IPS DF 4.7 (cell line): ENCODE results near the gene COPS2.
"Not testable (repeated sequence)": the region's sequence is repeated elsewhere in the genome, so short reads cannot be mapped to it uniquely, and the experiment has no call there.

Experiments
- DNase-seq: peaks from one replicate; pipeline ENCODE4 v3.0.0-alpha.2; 2013; ENCODE audit warnings: low spot score; ENCODE audit errors: extremely low read depth

Gene COPS2

GRCh38 chr15:49103002-49103401 lies 52.4 kb downstream of the COPS2 start:
- DNase-seq: no peak

- DNase-seq: no peak
Observed at GRCh38 chr15:49101536-49101935, 53.9 kb downstream of the COPS2 start.

GRCh38 chr15:49096090-49096750 lies 59.2 kb downstream of the COPS2 start:
- DNase-seq: no peak

DNA sequence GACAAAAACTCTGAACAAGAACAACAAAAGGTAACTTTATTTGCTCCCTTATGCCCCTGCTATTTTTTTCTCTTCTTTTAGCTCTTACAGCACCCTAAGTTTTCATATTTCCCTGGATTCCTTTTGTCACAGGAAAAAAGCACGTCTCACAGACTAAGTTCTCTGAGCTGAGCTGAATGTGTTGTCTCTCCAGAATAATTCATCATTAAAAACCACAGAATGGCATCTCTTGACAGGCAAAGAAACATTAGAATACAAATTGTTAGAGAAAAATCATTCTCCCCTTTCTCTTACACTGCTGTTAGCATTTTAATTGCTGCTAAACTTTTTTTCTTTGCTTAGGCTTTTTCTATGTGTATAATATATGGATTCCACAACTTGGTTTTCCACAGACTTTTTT lies 60.5 kb downstream of the COPS2 start:
- no peak for DNase-seq

- no peak for DNase-seq
Observed at GRCh38 chr15:49093252-49094105, 61.9 kb downstream of the COPS2 start.

DNA sequence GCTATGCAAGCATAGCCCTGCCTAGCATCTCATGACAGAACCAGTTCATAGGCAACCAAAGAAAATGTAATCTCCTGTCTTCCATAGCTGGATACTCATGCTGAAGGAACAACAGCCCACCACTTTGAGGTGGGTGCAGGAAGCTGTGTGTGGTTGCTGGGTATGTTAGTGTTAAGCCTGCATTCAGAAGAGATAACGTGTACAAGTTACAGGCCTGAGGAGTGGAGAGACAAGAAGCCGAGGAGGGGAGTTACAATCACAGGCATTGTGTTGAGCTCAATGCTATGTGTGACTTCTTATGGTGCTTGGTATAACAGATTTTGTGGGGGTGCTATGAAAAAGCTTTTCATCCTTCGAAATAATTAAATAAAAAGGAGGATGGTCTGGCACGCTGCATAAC lies 66.4 kb downstream of the COPS2 start:
- DNase-seq: no peak

DNA sequence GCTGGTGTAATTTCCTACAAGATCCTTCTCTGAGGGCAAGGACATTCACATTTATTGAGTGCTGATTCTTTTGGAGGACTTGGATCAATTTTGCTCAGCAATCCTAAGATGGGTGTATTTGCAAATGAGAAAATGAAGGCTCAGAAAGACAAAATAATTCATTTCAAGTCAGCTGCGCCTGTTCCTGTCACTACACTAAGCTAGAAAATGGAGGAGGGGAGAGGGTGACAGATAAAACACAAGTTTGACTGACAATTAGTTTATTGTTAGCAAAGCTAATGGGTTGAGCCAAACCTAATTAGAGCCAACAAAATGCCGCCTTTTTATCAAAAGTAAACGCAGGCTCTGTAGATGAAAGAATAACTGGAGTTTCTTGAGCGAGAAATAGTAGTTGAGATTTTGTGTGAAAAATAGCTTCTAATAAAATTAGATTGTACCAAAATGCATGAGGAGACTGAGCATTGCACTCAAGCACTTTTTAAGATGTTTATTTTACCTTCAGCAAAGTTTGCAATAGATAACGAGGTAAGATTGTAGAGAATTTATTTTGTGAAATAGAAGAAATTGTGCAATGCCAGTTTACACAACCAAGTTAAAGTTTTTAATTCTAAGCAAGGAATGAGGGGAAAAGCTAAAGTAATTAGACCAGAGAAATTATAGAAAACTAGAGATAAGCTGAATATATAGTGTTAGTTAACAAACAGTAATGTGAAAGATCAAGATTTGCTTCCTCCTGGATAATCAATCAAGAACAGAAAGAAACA lies 69.5 kb downstream of the COPS2 start:
- DNase-seq: no peak

- no peak for DNase-seq
Observed at GRCh38 chr15:49084285-49084570, 71.2 kb downstream of the COPS2 start.

- no peak for DNase-seq
Observed at GRCh38 chr15:49083401-49084284, 71.8 kb downstream of the COPS2 start.

DNA sequence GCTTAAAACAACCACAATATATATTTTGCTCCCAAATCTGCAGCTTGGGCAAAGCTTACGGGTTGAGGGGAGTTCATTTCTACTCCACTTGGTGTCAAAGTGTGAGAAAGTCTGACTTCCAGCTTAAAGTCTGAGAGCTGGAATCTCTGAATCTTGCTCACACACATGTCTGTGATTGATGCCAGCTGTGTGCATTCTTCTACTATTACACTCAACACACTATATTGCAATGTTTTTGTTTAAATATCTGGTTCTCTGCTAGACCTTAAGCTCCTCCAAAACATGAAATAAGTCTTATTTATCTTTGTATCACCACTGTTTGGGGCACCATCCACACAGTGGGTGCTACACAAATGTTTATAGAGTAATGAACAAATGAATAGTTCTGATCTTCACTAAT lies 72.4 kb downstream of the COPS2 start:
- DNase-seq: no peak

DNA sequence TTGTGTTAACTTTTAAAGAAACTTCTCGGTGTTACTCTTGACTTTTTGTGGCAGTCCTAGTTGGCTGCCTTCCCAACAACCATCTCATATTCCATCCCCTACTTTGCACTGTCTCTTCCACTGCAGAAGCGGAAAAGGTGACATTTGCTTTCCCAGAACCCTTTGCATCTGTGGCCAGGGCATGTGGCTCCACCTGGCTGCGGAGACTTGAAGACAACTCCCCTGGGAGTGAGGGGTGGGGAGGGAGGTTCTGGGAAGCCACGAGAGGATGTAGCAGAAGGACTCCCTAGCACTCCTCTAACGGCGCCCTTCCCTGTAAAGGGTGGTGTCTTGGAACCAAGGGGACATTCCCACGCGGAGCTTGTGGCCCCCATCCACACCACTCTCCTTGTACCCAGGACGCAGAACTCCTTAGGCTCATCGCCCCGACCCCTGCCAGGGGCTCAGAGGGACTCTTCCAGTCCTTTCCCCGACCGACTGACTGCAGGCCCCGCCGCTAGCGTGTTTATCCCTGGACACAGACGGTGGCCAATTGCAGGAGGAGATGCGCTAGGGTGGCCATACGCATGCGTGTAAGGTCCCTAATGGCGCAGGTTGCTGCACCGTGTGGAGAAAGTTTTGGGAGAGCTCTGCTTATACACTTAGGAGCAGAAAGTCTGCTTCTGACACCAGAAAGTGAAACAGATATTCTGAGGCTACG lies 75.9 kb downstream of the COPS2 start:
- DNase-seq: no peak

- no peak for DNase-seq
Observed at GRCh38 chr15:49075881-49076280, 79.5 kb downstream of the COPS2 start.

DNA sequence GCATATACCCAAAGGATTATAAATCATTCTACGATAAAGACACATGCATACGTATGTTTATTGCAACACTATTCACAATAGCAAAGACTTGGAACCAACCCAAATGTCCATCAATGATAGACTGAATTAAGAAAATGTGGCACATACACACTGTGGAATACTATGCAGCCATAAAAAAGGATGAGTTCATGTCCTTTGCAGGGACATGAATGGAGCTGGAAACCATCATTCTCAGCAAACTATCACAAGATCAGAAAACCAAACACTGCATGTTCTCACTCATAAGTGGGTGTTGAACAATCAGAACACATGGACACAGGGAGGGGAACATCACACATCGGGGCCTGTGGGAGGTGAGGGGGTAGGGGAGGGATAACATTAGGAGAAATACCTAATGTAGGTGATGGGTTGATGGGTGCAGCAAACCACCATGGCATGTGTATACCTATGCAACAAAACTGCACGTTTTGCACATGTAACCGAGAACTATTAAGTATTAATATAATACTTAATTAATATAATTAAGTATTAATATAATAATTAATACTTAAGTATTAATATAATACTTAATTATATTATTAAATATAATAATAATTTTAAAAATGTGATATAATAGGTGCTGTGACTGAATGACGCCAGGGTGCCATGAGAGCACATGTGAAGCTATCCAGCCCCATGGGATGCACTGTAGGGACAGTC lies 80.7 kb downstream of the COPS2 start:
- DNase-seq: not testable (repeated sequence)
